Measurements from ENCODE around the gene CREBBP.

Gene CREBBP

GRCh38 chr16:3854750-3855541 is 25.6 kb downstream of the CREBBP start:
- DNase-seq, result no peak

GRCh38 chr16:3850544-3850899 is 30.0 kb downstream of the CREBBP start:
- DNase-seq, result no peak

GRCh38 chr16:3849751-3850543 is 30.6 kb downstream of the CREBBP start:
- DNase-seq, result no peak

GRCh38 chr16:3846595-3847091 is 33.9 kb downstream of the CREBBP start:
- no peak for DNase-seq

GRCh38 chr16:3846087-3846486 is 34.4 kb downstream of the CREBBP start:
- DNase-seq, result no peak

GRCh38 chr16:3842994-3843393 is 37.5 kb downstream of the CREBBP start:
- DNase-seq, result no peak

- no peak for DNase-seq
Observed at GRCh38 chr16:3841729-3842508, 38.6 kb downstream of the CREBBP start.

GRCh38 chr16:3839402-3840184 is 40.9 kb downstream of the CREBBP start:
- DNase-seq, result no peak

- DNase-seq, result no peak
Observed at GRCh38 chr16:3838600-3839401, 41.7 kb downstream of the CREBBP start.

GRCh38 chr16:3837851-3838586 is 42.5 kb downstream of the CREBBP start:
- DNase-seq, result no peak

GRCh38 chr16:3836641-3837040 is 43.9 kb downstream of the CREBBP start:
- DNase-seq, result no peak

GRCh38 chr16:3835089-3835602 is 45.4 kb downstream of the CREBBP start:
- DNase-seq, result no peak

- DNase-seq, result no peak
Observed at GRCh38 chr16:3832668-3833067, 47.8 kb downstream of the CREBBP start.

GRCh38 chr16:3830625-3831254 is 49.8 kb downstream of the CREBBP start:
- DNase-seq, result peak; percentile 12

GRCh38 chr16:3829631-3830536 is 50.6 kb downstream of the CREBBP start:
- no peak for DNase-seq

- no peak for DNase-seq
Observed at GRCh38 chr16:3825940-3826339, 54.6 kb downstream of the CREBBP start.

- DNase-seq, result no peak
Observed at GRCh38 chr16:3825103-3825502, 55.4 kb downstream of the CREBBP start.

- DNase-seq, result no peak
Observed at GRCh38 chr16:3824121-3824795, 56.3 kb downstream of the CREBBP start.
